Stimulated activated naive CD4-positive, alpha-beta T cell treated with Interleukin-2 at 50 U/mL for 16 hours (primary cell): ENCODE measurements around the gene CNOT3.
"Not testable (repeated sequence)": the region's sequence is repeated elsewhere in the genome, so short reads cannot be mapped to it uniquely, and the experiment has no call there.

Experiments
- DNase-seq: peaks from one replicate; lab custom pipeline; 2025; lab: John Stamatoyannopoulos, UW

Gene CNOT3

GRCh38 chr19:54169149-54169740, 31.7 kb downstream of the CNOT3 start:
- DNase-seq = no peak

GRCh38 chr19:54171736-54172431, 34.3 kb downstream of the CNOT3 start:
- DNase-seq = not testable (repeated sequence)

GRCh38 chr19:54172471-54173358, 35.2 kb downstream of the CNOT3 start, which contains the start of gene TMC4:
TSS of gene TMC4 (minus strand) at chr19:54173160. CDS start at chr19:54173117, 43 bp downstream.
- DNase-seq = no peak

GRCh38 chr19:54173359-54173699, 35.8 kb downstream of the CNOT3 start:
- DNase-seq = no peak

GRCh38 chr19:54173951-54174834, 36.6 kb downstream of the CNOT3 start:
- DNase-seq = no peak

- no peak for DNase-seq
Measured at GRCh38 chr19:54178581-54179261, 41.2 kb downstream of the CNOT3 start.

GRCh38 chr19:54179262-54179852, 41.8 kb downstream of the CNOT3 start:
- no peak for DNase-seq

GRCh38 chr19:54179921-54180461, 42.4 kb downstream of the CNOT3 start:
- DNase-seq = no peak

GRCh38 chr19:54180691-54181091, 43.1 kb downstream of the CNOT3 start:
- DNase-seq = no peak

- DNase-seq = not testable (repeated sequence)
Measured at GRCh38 chr19:54181894-54182293, 44.3 kb downstream of the CNOT3 start.

- DNase-seq = no peak
Measured at GRCh38 chr19:54183431-54183830, 45.9 kb downstream of the CNOT3 start.

GRCh38 chr19:54186351-54186750, 48.8 kb downstream of the CNOT3 start:
- no peak for DNase-seq

GRCh38 chr19:54186934-54187381, 49.4 kb downstream of the CNOT3 start:
- DNase-seq = no peak

- peak; percentile 56 for DNase-seq
Measured at GRCh38 chr19:54188215-54188871, 50.8 kb downstream of the CNOT3 start.

- DNase-seq = no peak
Measured at GRCh38 chr19:54189145-54189734, 51.7 kb downstream of the CNOT3 start, which contains the start of gene MBOAT7. TSS of gene MBOAT7 (minus strand) at chr19:54189580. CDS start at chr19:54188508, 1,072 bp downstream.

- peak; percentile 100 for DNase-seq
Measured at GRCh38 chr19:54189735-54190502, 52.4 kb downstream of the CNOT3 start.

- peak; percentile 100 for DNase-seq
Measured at GRCh38 chr19:54190503-54191010, 53.0 kb downstream of the CNOT3 start.
